GM12801 (cell line): Measurements from ENCODE around the gene FFAR3.

Experiments used
- TF ChIP-seq, protein P1 (sequence below): IDR thresholded peaks from one replicate; pipeline ENCODE4 v1.5.1; 2011; ENCODE audit warnings: control low read depth; ENCODE audit not compliant: insufficient read length; ENCODE audit errors: extremely low read depth

Gene FFAR3

GRCh38 chr19:35347930-35348298 lies 10.3 kb upstream of the FFAR3 start:
- TF ChIP-seq, protein P1, sequence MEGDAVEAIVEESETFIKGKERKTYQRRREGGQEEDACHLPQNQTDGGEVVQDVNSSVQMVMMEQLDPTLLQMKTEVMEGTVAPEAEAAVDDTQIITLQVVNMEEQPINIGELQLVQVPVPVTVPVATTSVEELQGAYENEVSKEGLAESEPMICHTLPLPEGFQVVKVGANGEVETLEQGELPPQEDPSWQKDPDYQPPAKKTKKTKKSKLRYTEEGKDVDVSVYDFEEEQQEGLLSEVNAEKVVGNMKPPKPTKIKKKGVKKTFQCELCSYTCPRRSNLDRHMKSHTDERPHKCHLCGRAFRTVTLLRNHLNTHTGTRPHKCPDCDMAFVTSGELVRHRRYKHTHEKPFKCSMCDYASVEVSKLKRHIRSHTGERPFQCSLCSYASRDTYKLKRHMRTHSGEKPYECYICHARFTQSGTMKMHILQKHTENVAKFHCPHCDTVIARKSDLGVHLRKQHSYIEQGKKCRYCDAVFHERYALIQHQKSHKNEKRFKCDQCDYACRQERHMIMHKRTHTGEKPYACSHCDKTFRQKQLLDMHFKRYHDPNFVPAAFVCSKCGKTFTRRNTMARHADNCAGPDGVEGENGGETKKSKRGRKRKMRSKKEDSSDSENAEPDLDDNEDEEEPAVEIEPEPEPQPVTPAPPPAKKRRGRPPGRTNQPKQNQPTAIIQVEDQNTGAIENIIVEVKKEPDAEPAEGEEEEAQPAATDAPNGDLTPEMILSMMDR, result no peak

DNA sequence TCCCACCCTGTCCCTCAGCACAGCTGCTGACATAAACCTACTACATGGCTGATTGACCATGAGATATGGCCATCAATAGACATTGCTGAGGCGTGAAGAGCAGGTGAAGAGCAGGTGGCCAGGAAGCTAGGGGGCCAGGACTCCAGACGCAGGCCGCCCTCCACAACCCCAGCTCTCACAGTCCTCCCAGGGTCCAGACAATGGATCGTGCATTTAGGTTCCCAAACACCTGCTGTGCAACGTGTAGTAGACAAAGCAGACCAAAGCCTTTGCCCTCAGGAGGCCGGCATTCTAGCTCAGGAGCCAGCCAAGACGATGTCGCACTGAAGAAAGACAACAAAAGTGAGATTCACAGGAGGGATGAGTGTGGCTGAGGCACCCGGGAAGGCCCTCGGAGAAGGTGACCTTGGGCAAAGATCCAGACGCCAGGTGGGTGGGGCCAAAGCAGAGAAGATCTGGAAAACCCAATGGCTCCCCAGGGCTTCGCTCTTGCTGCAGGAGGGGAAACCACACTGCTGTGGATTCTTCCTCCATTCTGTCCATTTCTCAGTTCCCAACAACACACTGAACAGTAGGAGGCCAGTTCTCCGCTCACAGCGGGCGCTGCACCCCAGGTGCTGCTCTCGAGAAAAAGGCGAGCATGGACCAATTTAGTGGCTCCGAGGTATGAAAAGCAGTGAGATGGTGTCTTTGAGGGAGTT lies 9.2 kb upstream of the FFAR3 start:
- TF ChIP-seq, protein P1, result no peak

- TF ChIP-seq, protein P1, result no peak
Observed at GRCh38 chr19:35349614-35350521, 8.4 kb upstream of the FFAR3 start.

DNA sequence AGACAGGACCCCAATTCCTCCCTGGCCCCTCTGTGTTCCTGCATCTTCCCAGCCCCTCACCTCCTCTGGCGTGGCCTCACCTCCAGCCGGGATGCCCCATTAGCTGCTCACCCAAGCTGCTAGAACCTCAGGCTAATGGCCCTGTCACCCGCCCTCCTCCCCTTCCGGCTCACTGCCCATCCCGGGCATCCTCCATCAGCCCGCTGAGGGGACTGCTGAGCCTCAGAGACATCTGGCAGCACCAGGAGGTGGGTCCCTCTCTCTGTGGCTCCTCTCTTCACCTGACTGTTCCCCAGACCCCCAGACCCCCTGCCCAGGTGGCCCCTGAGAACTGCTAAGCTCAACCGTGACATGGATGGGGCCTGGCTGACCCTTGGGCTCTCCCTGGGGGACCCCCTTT lies 7.7 kb upstream of the FFAR3 start:
- TF ChIP-seq, protein P1, result no peak

- TF ChIP-seq, protein P1, result no peak
Observed at GRCh38 chr19:35351411-35352176, 6.7 kb upstream of the FFAR3 start.

DNA sequence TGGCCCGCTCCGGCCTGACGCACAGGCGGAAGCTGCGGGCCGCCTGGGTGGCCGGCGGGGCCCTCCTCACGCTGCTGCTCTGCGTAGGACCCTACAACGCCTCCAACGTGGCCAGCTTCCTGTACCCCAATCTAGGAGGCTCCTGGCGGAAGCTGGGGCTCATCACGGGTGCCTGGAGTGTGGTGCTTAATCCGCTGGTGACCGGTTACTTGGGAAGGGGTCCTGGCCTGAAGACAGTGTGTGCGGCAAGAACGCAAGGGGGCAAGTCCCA lies 6.1 kb upstream of the FFAR3 start:
- TF ChIP-seq, protein P1, result no peak
